Retinal pigment epithelial cell (primary cell): ENCODE data around the gene PAK6.

ENCODE experiments used
- DNase-seq: peaks from one replicate; pipeline ENCODE4 v3.0.0-alpha.2; 2010; ENCODE audit warnings: low read depth
- H3K4me3 ChIP-seq: 2 replicates; pipeline ENCODE4 v1.5.1; 2011; ENCODE audit warnings: mild to moderate bottlenecking, low read length, control low read depth, moderate library complexity
- CTCF ChIP-seq: conservative IDR thresholded peaks from 2 replicates; pipeline ENCODE4 v1.5.1; 2011; ENCODE audit warnings: low read depth, low read length, control low read depth, inconsistent platforms

Gene PAK6

GRCh38 chr15:40277471-40277870, 38.6 kb downstream of the PAK6 start:
- no peak overlapping the region for H3K4me3 ChIP-seq
- no peak for DNase-seq
- no peak for TF ChIP-seq CTCF

GRCh38 chr15:40278026-40278425, 39.2 kb downstream of the PAK6 start:
- no peak overlapping the region for H3K4me3 ChIP-seq
- TF ChIP-seq CTCF = no peak
- no peak for DNase-seq

GRCh38 chr15:40279437-40280141, 40.7 kb downstream of the PAK6 start:
- DNase-seq = no peak
- TF ChIP-seq CTCF = peak; percentile 97
- H3K4me3 ChIP-seq = no peak overlapping the region

- H3K4me3 ChIP-seq = no peak overlapping the region
- DNase-seq = no peak
- no peak for TF ChIP-seq CTCF
Observed at GRCh38 chr15:40280260-40281056, 41.6 kb downstream of the PAK6 start.

GRCh38 chr15:40281057-40281800, 42.4 kb downstream of the PAK6 start:
- H3K4me3 ChIP-seq = no peak overlapping the region
- no peak for TF ChIP-seq CTCF
- no peak for DNase-seq

- H3K4me3 ChIP-seq = no peak overlapping the region
- TF ChIP-seq CTCF = no peak
- no peak for DNase-seq
Observed at GRCh38 chr15:40281801-40282146, 42.9 kb downstream of the PAK6 start.
